IMR-90 (cell line): Measurements from ENCODE around the gene TNFRSF1B. TPM values are rescaled to one million over a fixed set of nuclear protein-coding genes. Genes with fewer than 3 reads are reported as not detected.

ENCODE experiments used
- ATAC-seq: fragments of 200-7000 bp; cut with Tn5 transposase; 2 replicates; pipeline ENCODE4 v1.9.1; 2020; ENCODE audit warnings: low read depth, mild to moderate bottlenecking, moderate library complexity
- BruUV-seq: library from RNA; stranded (reverse); fragments of 400-500 nt; replicated peaks from 2 replicates; lab custom pipeline; 2021; lab: Mats Ljungman, UMichigan
- CTCF ChIA-PET: fragments of 300-600 bp; formaldehyde crosslinking; extraction: SDS; loops from one replicate; lab custom pipeline; 2021; ENCODE audit warnings: antibody characterized with exemption; lab: Yijun Ruan, JAX
- POLR2A ChIA-PET: fragments of 300-600 bp; sonication (Branson Sonifier 250); formaldehyde crosslinking; loops from one replicate; lab custom pipeline; 2022; ENCODE audit warnings: antibody characterized with exemption; ENCODE audit not compliant: unreplicated experiment; lab: Charles Lee
- DNase-seq: peaks from one replicate; pipeline ENCODE4 v3.0.0; 2013
- H2AFZ ChIP-seq: replicated peaks from 2 replicates; pipeline ENCODE3; 2013; ENCODE audit warnings: low read length, mild to moderate bottlenecking; ENCODE audit not compliant: poor library complexity
- H2AK5ac ChIP-seq: 2 replicates; pipeline ENCODE4 v1.6.1; 2013; ENCODE audit warnings: low read depth, low read length, inconsistent platforms
- H2AK9ac ChIP-seq: replicated peaks from 2 replicates; pipeline ENCODE3; 2013; ENCODE audit warnings: mild to moderate bottlenecking, low read depth, low read length, moderate library complexity; ENCODE audit not compliant: poor library complexity
- H2BK120ac ChIP-seq: 2 replicates; pipeline ENCODE4 v1.6.1; 2013; ENCODE audit warnings: low read depth, low read length, inconsistent platforms
- H2BK15ac ChIP-seq: 3 replicates; pipeline ENCODE4 v1.6.1; 2013; ENCODE audit warnings: low read depth, low read length, inconsistent platforms
- H2BK20ac ChIP-seq: 2 replicates; pipeline ENCODE4 v1.6.1; 2013; ENCODE audit warnings: low read depth, mild to moderate bottlenecking, inconsistent platforms, low read length, moderate library complexity
- H2BK5ac ChIP-seq: 2 replicates; pipeline ENCODE4 v1.6.1; 2013; ENCODE audit warnings: mild to moderate bottlenecking, low read depth, low read length, inconsistent platforms; ENCODE audit not compliant: poor library complexity, severe bottlenecking
- H3K14ac ChIP-seq: replicated peaks from 2 replicates; pipeline ENCODE4 v1.6.1; 2013; ENCODE audit warnings: low read depth, low read length, inconsistent platforms
- H3K18ac ChIP-seq: 2 replicates; pipeline ENCODE4 v1.6.1; 2013; ENCODE audit warnings: low read depth, low read length, control low read depth
- H3K23ac ChIP-seq: 2 replicates; pipeline ENCODE4 v1.6.1; 2013; ENCODE audit warnings: low read depth, low read length, inconsistent platforms
- H3K27ac ChIP-seq: 2 replicates; pipeline ENCODE4 v1.5.1; 2013; ENCODE audit warnings: mild to moderate bottlenecking, control low read depth, low read length; ENCODE audit not compliant: insufficient read depth
- H3K27me3 ChIP-seq: 2 replicates; pipeline ENCODE4 v1.6.1; 2013; ENCODE audit warnings: low read length; ENCODE audit not compliant: control insufficient read depth, insufficient read depth
- H3K36me3 ChIP-seq: 2 replicates; pipeline ENCODE4 v1.6.1; 2013; ENCODE audit warnings: low read length, mixed read lengths; ENCODE audit not compliant: control insufficient read depth, insufficient read depth
- H3K4ac ChIP-seq: 2 replicates; pipeline ENCODE4 v1.6.1; 2013; ENCODE audit warnings: low read depth, low read length, inconsistent platforms
- H3K4me1 ChIP-seq: 2 replicates; pipeline ENCODE4 v1.6.1; 2013; ENCODE audit warnings: low read length, mixed read lengths; ENCODE audit not compliant: control insufficient read depth, insufficient read depth
- H3K4me2 ChIP-seq: 2 replicates; pipeline ENCODE4 v1.6.1; 2013; ENCODE audit warnings: low read depth, mild to moderate bottlenecking, control low read depth, low read length, moderate library complexity
- H3K4me3 ChIP-seq: 2 replicates; pipeline ENCODE4 v1.5.1; 2013; ENCODE audit warnings: low read depth, mild to moderate bottlenecking, control low read depth, low read length, moderate library complexity; ENCODE audit not compliant: insufficient read depth
- H3K56ac ChIP-seq: 2 replicates; pipeline ENCODE4 v1.6.1; 2013; ENCODE audit warnings: low read length, inconsistent platforms; ENCODE audit not compliant: insufficient read depth; ENCODE audit errors: extremely low read depth
- H3K79me1 ChIP-seq, 2 experiments: 2 replicates each; pipeline ENCODE4 v1.6.1; 2013; ENCODE audit warnings: low read length in 2 of 2, inconsistent platforms in 1 of 2, low read depth in 1 of 2
- H3K9ac ChIP-seq: 2 replicates; pipeline ENCODE4 v1.6.1; 2013; ENCODE audit warnings: low read depth, low read length, control low read depth
- H3K9me1 ChIP-seq: 2 replicates; pipeline ENCODE4 v1.6.1; 2013; ENCODE audit warnings: low read length, inconsistent platforms; ENCODE audit not compliant: insufficient read depth
- H3K9me3 ChIP-seq: 2 replicates; pipeline ENCODE4 v1.6.1; 2013; ENCODE audit warnings: low read length; ENCODE audit not compliant: control insufficient read depth, insufficient read depth
- H4K20me1 ChIP-seq: 2 replicates; pipeline ENCODE4 v1.6.1; 2013; ENCODE audit warnings: low read length, inconsistent platforms; ENCODE audit not compliant: insufficient read depth
- H4K5ac ChIP-seq: 2 replicates; pipeline ENCODE4 v1.6.1; 2013; ENCODE audit warnings: mild to moderate bottlenecking, low read depth, low read length, control low read depth
- H4K8ac ChIP-seq, 2 experiments: 2 replicates each; pipeline ENCODE4 v1.6.1; 2013; ENCODE audit warnings: low read depth in 2 of 2, low read length in 2 of 2, control low read depth in 1 of 2, inconsistent platforms in 1 of 2
- H4K91ac ChIP-seq: 2 replicates; pipeline ENCODE4 v1.6.1; 2013; ENCODE audit warnings: low read depth, low read length, inconsistent platforms; ENCODE audit not compliant: insufficient read depth
- BHLHE40 ChIP-seq: fragments of 150-350 bp; IDR thresholded peaks from 2 replicates; pipeline ENCODE4 v1.6.1; 2016; ENCODE audit warnings: mild to moderate bottlenecking, low read depth, low read length
- CHD1 ChIP-seq: IDR thresholded peaks from 2 replicates; pipeline ENCODE4 v1.6.1; 2012; ENCODE audit warnings: low read depth, low read length, improper control_type of control experiment
- CTCF ChIP-seq: conservative IDR thresholded peaks from 2 replicates; pipeline ENCODE4 v1.5.1; 2012; ENCODE audit warnings: mild to moderate bottlenecking, low read depth, low read length, improper control_type of control experiment
- FOS ChIP-seq: fragments of 150-350 bp; IDR thresholded peaks from 2 replicates; pipeline ENCODE4 v1.6.1; 2016; ENCODE audit warnings: low read depth, low read length
- MAFK ChIP-seq: IDR thresholded peaks from 2 replicates; pipeline ENCODE4 v1.6.1; 2012; ENCODE audit warnings: low read depth, low read length, improper control_type of control experiment
- POLR2A ChIP-seq: IDR thresholded peaks from 2 replicates; pipeline ENCODE4 v1.6.1; 2012; ENCODE audit warnings: mild to moderate bottlenecking, low read depth, low read length
- RFX5 ChIP-seq: IDR thresholded peaks from 2 replicates; pipeline ENCODE4 v1.8.0; 2012; ENCODE audit warnings: low read depth, mild to moderate bottlenecking, low read length, moderate library complexity
- SMC3 ChIP-seq: fragments of 150-350 bp; IDR thresholded peaks from 2 replicates; pipeline ENCODE4 v1.6.1; 2016; ENCODE audit warnings: low read depth, mild to moderate bottlenecking, antibody characterized with exemption, low read length, moderate library complexity
- WGBS, 2 experiments: methylation state at CpG; one replicate each; pipeline versions ENCODE4 v1.1.5 to v1.1.7; 2013; ENCODE audit warnings: missing lambda C conversion rate in 2 of 2; ENCODE audit not compliant: insufficient read length in 1 of 2; ENCODE audit errors: extremely low coverage in 2 of 2; 5-methylcytosine and 5-hydroxymethylcytosine counted together
- dilution Hi-C: fragments of 300-500 bp; cut with HindIII; formaldehyde crosslinking; loops from one replicate; pipeline ENCODE4 v1.14.3; 2018; ENCODE audit warnings: low sequenced_read_pairs; ENCODE audit not compliant: unreplicated experiment
- in situ Hi-C: fragments of 300-500 bp; cut with MboI; formaldehyde crosslinking; loops from 3 replicates; pipeline ENCODE4 v1.14.3; 2019; ENCODE audit warnings: low sequenced_read_pairs, inconsistent platforms, mixed read lengths
- intact Hi-C: fragments of 100-400 bp; cut with micrococcal nuclease; formaldehyde crosslinking; loops from 2 replicates; pipeline ENCODE4 v1.10.0; 2022
- polyA plus RNA-seq, 3 experiments: library from polyadenylated mRNA; depleted of rRNA; stranded (reverse); fragments of >200 nt; gene quantifications; 2 replicates each; pipeline ENCODE4 v1.2.3, GENCODE V29; 2012; ENCODE audit warnings: low replicate concordance in 1 of 3
- total RNA-seq: library from RNA; depleted of rRNA; stranded (reverse); fragments of >200 nt; gene quantifications from 2 replicates; pipeline ENCODE4 v1.2.3, GENCODE V29; 2012

Gene TNFRSF1B
- total and polyA plus RNA-seq, 2 of the 4 experiments (the other 2 are of a cell fraction), result 4.3 to 8.9 TPM

DNA sequence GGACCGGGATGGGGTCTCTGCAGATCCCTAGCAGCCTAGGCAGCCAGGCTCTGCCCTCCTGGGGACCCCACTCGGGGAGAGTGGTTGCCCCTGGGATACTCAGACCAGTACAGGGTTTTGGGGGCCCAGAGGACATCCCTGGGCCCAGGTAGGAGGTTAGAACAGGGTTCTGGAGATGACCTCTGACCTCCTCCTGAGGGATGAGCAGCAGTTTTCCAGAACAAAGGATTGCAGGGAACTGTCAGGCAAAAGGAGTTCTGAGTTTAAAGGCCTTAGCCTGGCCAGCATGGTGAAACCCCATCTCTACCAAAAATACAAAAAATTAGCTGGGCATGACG lies 42.7 kb downstream of the TNFRSF1B start:
- H3K79me1 ChIP-seq, result no peaks in the 10 kb centered on the region
- intact Hi-C loops (loop anchor here (1.0 to 5.0 kb wide), 2 partner anchors 84 to 192 kb away; partner anchors contain the start of gene MIIP), in situ Hi-C loops (loop anchor here (5.0 kb wide), 1 partner anchor 82 kb away; no protein-coding TSS in a partner anchor), dilution Hi-C loops (no loop called here)
- H3K27me3 ChIP-seq, result peaks cover 5% of the 10 kb centered on the region; the same call in 1 of the 2 replicates
- H3K36me3 ChIP-seq, result peaks cover 8% of the 10 kb centered on the region; the same call in 1 of the 2 replicates
- no CpG with 5 or more reads among the region's 3 CpGs for WGBS, 2 experiments
- H3K9me3 ChIP-seq, result no peaks in the 10 kb centered on the region
- H4K8ac ChIP-seq, result no peak overlapping the region
- DNase-seq (no peak), ATAC-seq (no peak)
- ChIA-PET POLR2A (no interaction called here), CTCF (interaction anchor here (0.7 to 3.4 kb wide), 2 partner anchors 84 to 190 kb away, joined by 3 to 34 read pairs; no protein-coding TSS in a partner anchor)
- no peak overlapping the region for H2AK9ac ChIP-seq
- H4K91ac ChIP-seq, result no peak overlapping the region
- H4K20me1 ChIP-seq, result no peaks in the 10 kb centered on the region
- no peak overlapping the region for H3K9ac ChIP-seq
- no peak overlapping the region for H3K27ac ChIP-seq
- no peak overlapping the region for H2AFZ ChIP-seq
- no peak overlapping the region for H3K4ac ChIP-seq
- no peak overlapping the region for H3K4me2 ChIP-seq
- BruUV-seq, result no TSS peak
- no peak overlapping the region for H2BK5ac ChIP-seq
- no peak overlapping the region for H2BK20ac ChIP-seq
- no peak overlapping the region for H3K23ac ChIP-seq
- no peaks in the 10 kb centered on the region for H3K9me1 ChIP-seq
- H3K18ac ChIP-seq, result no peak overlapping the region
- no peak overlapping the region for H2BK15ac ChIP-seq
- no peak overlapping the region for H2BK120ac ChIP-seq
- no peaks in the 10 kb centered on the region; the same call in 1 of the 2 replicates for H3K4me1 ChIP-seq
- H3K4me3 ChIP-seq, result no peak overlapping the region
- TF ChIP-seq BHLHE40 (no peak), POLR2A (no peak), SMC3 (no peak), CTCF (no peak), RFX5 (no peak), MAFK (no peak), CHD1 (no peak), FOS (no peak)
- H3K14ac ChIP-seq, result no peak overlapping the region
- no peak overlapping the region for H3K56ac ChIP-seq
- no peak overlapping the region for H2AK5ac ChIP-seq
- H4K5ac ChIP-seq, result no peak overlapping the region
